ENCODE data around the gene CRTAP. TPM values are rescaled to one million over a fixed set of nuclear protein-coding genes. Genes with fewer than 3 reads are reported as not detected.

Gene CRTAP
- total RNA-seq, 1 experiment from 2014 or later = 104 TPM

- Histone ChIP-seq H3K36me3 (ENCODE audit: control insufficient read depth in 1 of 2, insufficient read depth in 2 of 2, low read length in 2 of 2) (peaks cover 11 to 21% of the 10 kb centered on the region in 2 experiments; a peak in 3 of 4 replicates), H3K4me3 (replicated peaks in 1 of 2; ENCODE audit: low read depth in 1 of 2, low read length in 2 of 2) (no peak overlapping the region), H3K79me2 (ENCODE audit: insufficient read depth, low read length) (no peaks in the 10 kb centered on the region), H4K20me1 (ENCODE audit: insufficient read depth) (no peaks in the 10 kb centered on the region), H3K9me3 (ENCODE audit: control insufficient read depth in 1 of 2, insufficient read depth in 1 of 2, low read depth in 1 of 2, low read length in 2 of 2) (no peaks in the 10 kb centered on the region), H3K27ac (ENCODE audit: low read depth, low read length) (no peak overlapping the region), H3K27me3 (ENCODE audit: insufficient read depth, low read length) (no peaks in the 10 kb centered on the region), H3K9me2 (ENCODE audit: insufficient read depth) (no peaks in the 10 kb centered on the region), H3K9ac (ENCODE audit: low read length) (no peak overlapping the region), H3K4me2 (ENCODE audit: low read length) (no peak overlapping the region), H3K4me1 (ENCODE audit: control insufficient read depth in 1 of 2, insufficient read depth in 2 of 2, low read length in 2 of 2) (no peaks in the 10 kb centered on the region), H2AFZ (ENCODE audit: low read depth, low read length, poor library complexity, severe bottlenecking) (no peak overlapping the region)
- ChIA-PET POLR2A (interaction anchor here (1.4 kb wide), 1 partner anchor 309 kb away, joined by 4 read pairs; the partner anchor contains the start of gene UBP1), RAD21 (ENCODE audit: low non-redundant PET in 1 of 2, low total read pairs in 2 of 2, uncharacterized antibody in 2 of 2, unreplicated experiment in 2 of 2) (interaction anchor here (1.2 to 2.6 kb wide), 4 partner anchors 241 to 655 kb away, joined by 3 to 38 read pairs (median 16); no protein-coding TSS in a partner anchor), CTCF (interaction anchor here (1.0 to 5.0 kb wide), 17 partner anchors 9 to 655 kb away, joined by 3 to 172 read pairs (median 5); partner anchors contain the start of gene CRTAP)
- DNase-seq (ENCODE audit: low read depth, low spot score) (no peak), ATAC-seq (0 out of 2 replicates have a peak, but pooled peaks have one; percentile 13)
- TF ChIP-seq SP1 (IDR thresholded peaks at IDR 0.05; ENCODE audit: low read depth) (no peak), RAD21 (IDR thresholded peaks at IDR 0.05; ENCODE audit: low read depth) (no peak), CTCF (IDR thresholded peaks at IDR 0.05 in 2 of 3, conservative IDR thresholded peaks at IDR 0.05 in 1 of 3; ENCODE audit: borderline replicate concordance in 1 of 3, insufficient read depth in 1 of 3, low read depth in 2 of 3, low read length in 2 of 3) (no peak), ZNF274 (IDR thresholded peaks at IDR 0.05; ENCODE audit: low read depth, low read length) (no peak), ELF1 (IDR thresholded peaks at IDR 0.05; ENCODE audit: borderline replicate concordance, low read depth) (no peak), MAX (IDR thresholded peaks at IDR 0.05) (no peak), EZH2phosphoT487 (IDR thresholded peaks at IDR 0.05; ENCODE audit: borderline replicate concordance) (no peak), POLR2A (IDR thresholded peaks at IDR 0.05; ENCODE audit: borderline replicate concordance, extremely low read depth, insufficient read depth, insufficient read length) (no peak), CEBPB (IDR thresholded peaks at IDR 0.05; ENCODE audit: low read depth) (no peak), REST (IDR thresholded peaks at IDR 0.05; ENCODE audit: low read depth) (no peak), SRF (IDR thresholded peaks at IDR 0.05; ENCODE audit: low read depth) (no peak), YY1 (IDR thresholded peaks at IDR 0.05; ENCODE audit: extremely low read depth, insufficient replicate concordance, low read depth, low read length) (no peak), POLR2AphosphoS5 (IDR thresholded peaks at IDR 0.05; ENCODE audit: low read depth, low read length) (no peak), ZFX (IDR thresholded peaks at IDR 0.05) (no peak), CBX3 (IDR thresholded peaks at IDR 0.05; ENCODE audit: low read depth) (no peak)
- no TSS peak for BruUV-seq (replicated peaks)
- intact Hi-C loops (cut with micrococcal nuclease) = loop anchor here (5.0 kb wide), 1 partner anchor 120 kb away; no protein-coding TSS in a partner anchor
Measured at GRCh38 chr3:33132019-33132360, 18.2 kb downstream of the CRTAP start.
